A549 (cell line): ENCODE data around the gene POLDIP2. TPM values are rescaled to one million over a fixed set of nuclear protein-coding genes. Genes with fewer than 3 reads are reported as not detected.
A peak's percentile ranks its signal among the peaks of the same experiment; 100 is the strongest.

Experiments
- ATAC-seq, 2 experiments: fragments of 200-7000 bp in 1 of 2; fragments of >200 bp in 1 of 2; cut with Nextera tagmentation in 1 of 2; cut with Tn5 transposase in 1 of 2; 3 replicates each; pipeline versions ENCODE4 v1.8.0 to v1.9.1; 2018 to 2020; ENCODE audit warnings: mild to moderate bottlenecking in 1 of 2, moderate library complexity in 1 of 2
- CTCF ChIA-PET: fragments of 300-600 bp; sonication (Branson Sonifier 250); formaldehyde crosslinking; extraction: SDS; loops from one replicate; lab custom pipeline; 2021; ENCODE audit warnings: antibody characterized with exemption, inconsistent platforms; lab: Yijun Ruan, JAX
- POLR2A ChIA-PET: fragments of 350-600 bp; formaldehyde crosslinking; extraction: SDS; loops from one replicate; lab custom pipeline; 2021; ENCODE audit warnings: antibody characterized with exemption, inconsistent platforms; lab: Yijun Ruan, JAX
- DNase-seq, 2 experiments: peaks; one replicate each; pipeline versions ENCODE4 v3.0.0 to v3.0.0-alpha.2; 2011 to 2016; ENCODE audit warnings: low read depth in 1 of 2, low spot score in 1 of 2
- FAIRE-seq: peaks from 2 replicates; lab custom pipeline; 2011; peaks lifted over from hg19 to GRCh38; lab: Jason Lieb, UNC
- H3K27ac ChIP-seq, 2 experiments: fragments of >200 bp; sonication (Bioruptor Twin); formaldehyde crosslinking; 3 replicates each; pipeline ENCODE4 v1.5.1; 2016 to 2017
- H3K4me1 ChIP-seq: fragments of >200 bp; sonication (Bioruptor Twin); formaldehyde crosslinking; 3 replicates; pipeline ENCODE4 v1.6.1; 2016
- H3K4me2 ChIP-seq: fragments of >200 bp; sonication (Bioruptor Twin); formaldehyde crosslinking; 3 replicates; pipeline ENCODE4 v1.6.1; 2016
- H3K4me3 ChIP-seq: fragments of >200 bp; sonication (Bioruptor Twin); formaldehyde crosslinking; 3 replicates; pipeline ENCODE4 v1.5.1; 2016
- H3K9me3 ChIP-seq: fragments of >200 bp; sonication (Bioruptor Twin); formaldehyde crosslinking; 3 replicates; pipeline ENCODE4 v1.6.1; 2016
- BCL3 ChIP-seq: fragments of >200 bp; sonication (Bioruptor Twin); formaldehyde crosslinking; IDR thresholded peaks from 3 replicates; pipeline ENCODE4 v1.6.1; 2016
- CBX2 ChIP-seq: fragments of 200-600 bp; sonication (generic); IDR thresholded peaks from 2 replicates; pipeline ENCODE4 v1.6.1; 2016; ENCODE audit warnings: low read depth, mild to moderate bottlenecking, borderline replicate concordance
- CBX8 ChIP-seq: fragments of 200-600 bp; sonication (generic); IDR thresholded peaks from 2 replicates; pipeline ENCODE4 v1.6.1; 2016
- CHD2 ChIP-seq: fragments of 150-350 bp; IDR thresholded peaks from 2 replicates; pipeline ENCODE4 v1.6.1; 2014; ENCODE audit warnings: low read length; ENCODE audit not compliant: partially characterized antibody
- CTCF ChIP-seq: fragments of >200 bp; sonication (Bioruptor Twin); formaldehyde crosslinking; IDR thresholded peaks from 3 replicates; pipeline ENCODE4 v1.5.1; 2016
- FOSL2 ChIP-seq, 2 experiments: fragments of 450-650 bp in 1 of 2; fragments of >200 bp in 1 of 2; sonication (Bioruptor Twin) in 1 of 2; formaldehyde crosslinking; IDR thresholded peaks; 2 replicates each; pipeline versions ENCODE4 v1.5.0 to v1.6.1; 2016 to 2020; ENCODE audit warnings: mild to moderate bottlenecking in 1 of 2, moderate library complexity in 1 of 2
- FOXS1 ChIP-seq: fragments of 250-450 bp; sonication (Bioruptor Pico); IDR thresholded peaks from 2 replicates; pipeline ENCODE4 v1.5.0; 2020; ENCODE audit warnings: mild to moderate bottlenecking, moderate library complexity
- GATA3 ChIP-seq: IDR thresholded peaks from 2 replicates; pipeline ENCODE4 v1.6.1; 2012; ENCODE audit warnings: borderline replicate concordance
- HDAC2 ChIP-seq: fragments of 200-600 bp; sonication (generic); IDR thresholded peaks from 2 replicates; pipeline ENCODE4 v1.6.1; 2016
- JUNB ChIP-seq: fragments of >200 bp; sonication (Bioruptor Twin); formaldehyde crosslinking; IDR thresholded peaks from 2 replicates; pipeline ENCODE4 v1.6.1; 2016
- KDM1A ChIP-seq: fragments of 200-600 bp; sonication (generic); IDR thresholded peaks from 2 replicates; pipeline ENCODE4 v1.6.1; 2016; ENCODE audit warnings: low read depth, mild to moderate bottlenecking
- MAFK ChIP-seq: fragments of 450-650 bp; IDR thresholded peaks from 2 replicates; pipeline ENCODE4 v1.6.1; 2014; ENCODE audit not compliant: partially characterized antibody
- NFE2L2 ChIP-seq: fragments of 150-350 bp; conservative IDR thresholded peaks from 2 replicates; pipeline ENCODE4 v1.6.1; 2014; ENCODE audit warnings: low read length
- NPAS2 ChIP-seq: fragments of 250-450 bp; sonication (Bioruptor Pico); IDR thresholded peaks from 2 replicates; pipeline ENCODE4 v1.8.0; 2022; ENCODE audit warnings: mild to moderate bottlenecking, moderate library complexity, borderline replicate concordance
- POLR2AphosphoS2 ChIP-seq: conservative IDR thresholded peaks from 2 replicates; pipeline ENCODE4 v1.6.1; 2012; ENCODE audit warnings: low read length, improper control_type of control experiment, inconsistent platforms
- RAD21 ChIP-seq, 2 experiments: fragments of >200 bp in 1 of 2; sonication (Bioruptor Twin) in 1 of 2; formaldehyde crosslinking in 1 of 2; IDR thresholded peaks in 1 of 2; conservative IDR thresholded peaks in 1 of 2; 2 replicates in 1 of 2; 3 replicates in 1 of 2; pipeline ENCODE4 v1.6.1; 2012 to 2018; ENCODE audit warnings: inconsistent platforms in 1 of 2
- RCOR1 ChIP-seq: fragments of 150-350 bp; IDR thresholded peaks from 2 replicates; pipeline ENCODE4 v1.6.1; 2014; ENCODE audit warnings: antibody characterized with exemption, low read length, low read depth
- SMC3 ChIP-seq: fragments of >200 bp; sonication (Bioruptor Twin); formaldehyde crosslinking; IDR thresholded peaks from 3 replicates; pipeline ENCODE4 v1.6.1; 2018; ENCODE audit warnings: inconsistent platforms
- ZNF302 ChIP-seq: fragments of 250-450 bp; sonication (Bioruptor Pico); IDR thresholded peaks from 2 replicates; pipeline ENCODE4 v1.9.0; 2021; ENCODE audit warnings: inconsistent platforms, mild to moderate bottlenecking, moderate library complexity
- WGBS: methylation state at CpG from one replicate; pipeline ENCODE4 v1.1.6; 2017; ENCODE audit errors: missing lambda C conversion rate; 5-methylcytosine and 5-hydroxymethylcytosine counted together
- polyA plus RNA-seq, 4 experiments: library from polyadenylated mRNA; depleted of rRNA in 3 of 4; stranded (reverse); fragments of >200 nt; fragmentation: RNase III in 1 of 4; extraction: RNeasy Plus Mini Kit Qiagen cat#74134 plus additional on column Dnase treatment in 1 of 4; gene quantifications; 2 replicates in 3 of 4; 3 replicates in 1 of 4; pipeline ENCODE4 v1.2.3, GENCODE V29; 2011 to 2017
- TF ChIP-seq, protein P1 (sequence below): fragments of 200-600 bp; sonication (generic); IDR thresholded peaks from 2 replicates; pipeline ENCODE4 v1.6.1; 2016; ENCODE audit warnings: antibody characterized with exemption, mild to moderate bottlenecking, moderate library complexity
- TF ChIP-seq, protein P2 (sequence below): fragments of >200 bp; sonication (Bioruptor Twin); formaldehyde crosslinking; IDR thresholded peaks from 2 replicates; pipeline ENCODE4 v1.6.1; 2016

Gene POLDIP2
- polyA plus RNA-seq, 2 of the 4 experiments (the other 2 are of a cell fraction) = 127 to 132 TPM

DNA sequence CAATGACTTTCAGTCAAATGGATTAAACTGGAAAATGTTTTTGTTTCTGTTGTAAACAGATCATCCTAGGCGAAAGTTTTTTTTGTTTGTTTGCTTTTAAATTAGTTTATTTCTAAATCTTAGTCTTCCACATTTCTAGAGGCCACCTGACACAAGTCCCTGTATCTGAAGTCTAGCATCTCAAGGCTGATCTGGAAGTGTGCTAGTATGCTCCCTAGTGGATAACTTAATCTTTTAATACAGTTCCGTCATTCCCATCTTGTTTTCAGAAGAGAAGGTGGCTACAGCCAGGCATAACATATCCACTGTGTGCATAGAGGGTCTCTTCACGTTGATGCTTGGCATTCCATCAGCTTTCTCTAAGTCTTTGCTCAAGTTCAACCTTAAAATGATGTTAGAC lies 29.6 kb downstream of the POLDIP2 start:
- Histone ChIP-seq H3K9me3 (no peaks in the 10 kb centered on the region), H3K27ac (no peak overlapping the region), H3K4me1 (peaks cover 30% of the 10 kb centered on the region), H3K4me3 (no peak overlapping the region), H3K4me2 (no peak overlapping the region)
- DNase-seq (peak in 1 of 2 experiments; percentile 53), FAIRE-seq (no peak), ATAC-seq (peak; percentile 51 to 62; a peak in 5 of 6 replicates)
- POLR2A ChIA-PET = no interaction called here
- 46% methylated on average over 3 of the region's 3 CpGs for WGBS
- peak; percentile 40; the same call in 2 of the 3 replicates for TF ChIP-seq CTCF
- no peak for TF ChIP-seq ZNF302 (CRISPR knock-in tag)
- TF ChIP-seq RAD21 (conservative IDR thresholded peaks at IDR 0.05 in 1 of 2, IDR thresholded peaks at IDR 0.05 in 1 of 2) = peak; percentile 36 to 42; a peak in 3 of 5 replicates
- TF ChIP-seq SMC3 = peak; percentile 30; the same call in 1 of the 3 replicates
- TF ChIP-seq, protein P1, sequence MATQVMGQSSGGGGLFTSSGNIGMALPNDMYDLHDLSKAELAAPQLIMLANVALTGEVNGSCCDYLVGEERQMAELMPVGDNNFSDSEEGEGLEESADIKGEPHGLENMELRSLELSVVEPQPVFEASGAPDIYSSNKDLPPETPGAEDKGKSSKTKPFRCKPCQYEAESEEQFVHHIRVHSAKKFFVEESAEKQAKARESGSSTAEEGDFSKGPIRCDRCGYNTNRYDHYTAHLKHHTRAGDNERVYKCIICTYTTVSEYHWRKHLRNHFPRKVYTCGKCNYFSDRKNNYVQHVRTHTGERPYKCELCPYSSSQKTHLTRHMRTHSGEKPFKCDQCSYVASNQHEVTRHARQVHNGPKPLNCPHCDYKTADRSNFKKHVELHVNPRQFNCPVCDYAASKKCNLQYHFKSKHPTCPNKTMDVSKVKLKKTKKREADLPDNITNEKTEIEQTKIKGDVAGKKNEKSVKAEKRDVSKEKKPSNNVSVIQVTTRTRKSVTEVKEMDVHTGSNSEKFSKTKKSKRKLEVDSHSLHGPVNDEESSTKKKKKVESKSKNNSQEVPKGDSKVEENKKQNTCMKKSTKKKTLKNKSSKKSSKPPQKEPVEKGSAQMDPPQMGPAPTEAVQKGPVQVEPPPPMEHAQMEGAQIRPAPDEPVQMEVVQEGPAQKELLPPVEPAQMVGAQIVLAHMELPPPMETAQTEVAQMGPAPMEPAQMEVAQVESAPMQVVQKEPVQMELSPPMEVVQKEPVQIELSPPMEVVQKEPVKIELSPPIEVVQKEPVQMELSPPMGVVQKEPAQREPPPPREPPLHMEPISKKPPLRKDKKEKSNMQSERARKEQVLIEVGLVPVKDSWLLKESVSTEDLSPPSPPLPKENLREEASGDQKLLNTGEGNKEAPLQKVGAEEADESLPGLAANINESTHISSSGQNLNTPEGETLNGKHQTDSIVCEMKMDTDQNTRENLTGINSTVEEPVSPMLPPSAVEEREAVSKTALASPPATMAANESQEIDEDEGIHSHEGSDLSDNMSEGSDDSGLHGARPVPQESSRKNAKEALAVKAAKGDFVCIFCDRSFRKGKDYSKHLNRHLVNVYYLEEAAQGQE = no peak
- CTCF ChIA-PET = interaction anchor here (0.9 to 2.2 kb wide), 8 partner anchors 8 to 95 kb away, joined by 3 to 11 read pairs (median 4); partner anchors contain the start of gene TMEM97

- ChIA-PET POLR2A (no interaction called here), CTCF (interaction anchor here (1.6 to 2.5 kb wide), 5 partner anchors 8 to 95 kb away, joined by 4 to 17 read pairs (median 7); partner anchors contain the start of genes IFT20 and TNFAIP1)
- DNase-seq (no peak), FAIRE-seq (no peak), ATAC-seq (no peak)
- Histone ChIP-seq H3K4me3 (no peak overlapping the region), H3K4me2 (no peak overlapping the region)
- TF ChIP-seq, protein P1 = no peak
- TF ChIP-seq BCL3 = no peak
- TF ChIP-seq FOXS1 (CRISPR knock-in tag) = no peak
- no peak for TF ChIP-seq CBX2
- no peak for TF ChIP-seq JUNB
- no peak for TF ChIP-seq CHD2
- TF ChIP-seq, protein P2, sequence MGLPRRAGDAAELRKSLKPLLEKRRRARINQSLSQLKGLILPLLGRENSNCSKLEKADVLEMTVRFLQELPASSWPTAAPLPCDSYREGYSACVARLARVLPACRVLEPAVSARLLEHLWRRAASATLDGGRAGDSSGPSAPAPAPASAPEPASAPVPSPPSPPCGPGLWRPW = no peak
- TF ChIP-seq MAFK = no peak
- no peak for TF ChIP-seq NFE2L2
- TF ChIP-seq POLR2AphosphoS2 = no peak
- no peak for TF ChIP-seq RCOR1
- TF ChIP-seq KDM1A = no peak
- TF ChIP-seq SMC3 = no peak
- TF ChIP-seq FOSL2 (IDR thresholded peaks at IDR 0.05) = no peak
- TF ChIP-seq FOSL2 (CRISPR knock-in tag; IDR thresholded peaks at IDR 0.05) = no peak
- TF ChIP-seq HDAC2 = no peak
- no peak for TF ChIP-seq CBX8
- no peak for TF ChIP-seq GATA3
- TF ChIP-seq NPAS2 (CRISPR knock-in tag) = no peak
- TF ChIP-seq, all 56 proteins: peak for 0
- WGBS = 95% methylated on average over 9 of the region's 9 CpGs
- H3K27ac ChIP-seq = no peak overlapping the region
- peaks cover 35% of the 10 kb centered on the region for H3K4me1 ChIP-seq
- H3K9me3 ChIP-seq = no peaks in the 10 kb centered on the region
Measured at GRCh38 chr17:28327031-28327607, 30.2 kb downstream of the POLDIP2 start.
